ENCODE data around the gene UTP11.
"Not testable (repeated sequence)": the region's sequence is repeated elsewhere in the genome, so short reads cannot be mapped to it uniquely, and the experiment has no call there.

The UTP11 gene

GRCh38 chr1:38030596-38031512, 18.3 kb downstream of the UTP11 start:
- H3K4me3 ChIP-seq (IDR thresholded peaks at IDR 0.05; ENCODE audit: insufficient read depth, low read depth, low read length): no peak overlapping the region

GRCh38 chr1:38031513-38031866, 19.0 kb downstream of the UTP11 start:
- Histone ChIP-seq H3K4me3 (IDR thresholded peaks at IDR 0.05; ENCODE audit: insufficient read depth, low read depth, low read length) (no peak overlapping the region), H3K27ac (no peak overlapping the region; the same call in 1 of the 2 replicates), H4K20me1 (ENCODE audit: insufficient read depth) (no peaks in the 10 kb centered on the region), H3K36me3 (ENCODE audit: insufficient read depth) (no peaks in the 10 kb centered on the region), H3K4me1 (ENCODE audit: low read depth, poor library complexity, severe bottlenecking) (peaks cover 56% of the 10 kb centered on the region), H3K9ac (no peak overlapping the region; the same call in 1 of the 2 replicates), H3K79me2 (ENCODE audit: insufficient read depth, low read depth) (no peaks in the 10 kb centered on the region), H2AFZ (ENCODE audit: low read depth) (0 out of 2 replicates have a peak overlapping the region, but pooled peaks have one; percentile 50), H3K4me2 (peak overlapping the region; percentile 98; the same call in 1 of the 2 replicates), H3K27me3 (ENCODE audit: insufficient read depth, low read depth) (no peaks in the 10 kb centered on the region)
- TF ChIP-seq CTCF (conservative IDR thresholded peaks at IDR 0.05; ENCODE audit: low read depth, low read length): no peak

More at GRCh38 chr1:38030596-38031512, 18.3 kb downstream of the UTP11 start:
- Histone ChIP-seq H3K4me2 (peak overlapping the region; percentile 98), H3K4me1 (ENCODE audit: low read depth, poor library complexity, severe bottlenecking) (peaks cover 62% of the 10 kb centered on the region), H3K27ac (peak overlapping the region; percentile 76), H3K36me3 (ENCODE audit: insufficient read depth) (no peaks in the 10 kb centered on the region), H4K20me1 (ENCODE audit: insufficient read depth) (no peaks in the 10 kb centered on the region), H2AFZ (ENCODE audit: low read depth) (peak overlapping the region; percentile 50), H3K9ac (peak overlapping the region; percentile 53; the same call in 1 of the 2 replicates), H3K27me3 (ENCODE audit: insufficient read depth, low read depth) (no peaks in the 10 kb centered on the region), H3K79me2 (ENCODE audit: insufficient read depth, low read depth) (no peaks in the 10 kb centered on the region)
- TF ChIP-seq CTCF (conservative IDR thresholded peaks at IDR 0.05; ENCODE audit: low read depth, low read length): no peak

GRCh38 chr1:38032992-38033391, 20.5 kb downstream of the UTP11 start:
- not testable (repeated sequence) for H3K79me2 ChIP-seq (ENCODE audit: insufficient read depth, low read depth); H3K27ac ChIP-seq; H2AFZ ChIP-seq (ENCODE audit: low read depth); H3K27me3 ChIP-seq (ENCODE audit: insufficient read depth, low read depth); H3K4me2 ChIP-seq; H3K4me3 ChIP-seq (IDR thresholded peaks at IDR 0.05; ENCODE audit: insufficient read depth, low read depth, low read length); H3K36me3 ChIP-seq (ENCODE audit: insufficient read depth); H4K20me1 ChIP-seq (ENCODE audit: insufficient read depth); H3K9ac ChIP-seq
- H3K4me1 ChIP-seq (ENCODE audit: low read depth, poor library complexity, severe bottlenecking): peaks cover 41% of the 10 kb centered on the region

GRCh38 chr1:38034871-38035270, 22.3 kb downstream of the UTP11 start:
- TF ChIP-seq CTCF (conservative IDR thresholded peaks at IDR 0.05; ENCODE audit: low read depth, low read length): no peak
- H3K27ac ChIP-seq: no peak overlapping the region
- no peaks in the 10 kb centered on the region for H4K20me1 ChIP-seq (ENCODE audit: insufficient read depth)
- no peak overlapping the region for H3K9ac ChIP-seq
- peaks cover 22% of the 10 kb centered on the region for H3K4me1 ChIP-seq (ENCODE audit: low read depth, poor library complexity, severe bottlenecking)
- H3K4me3 ChIP-seq (IDR thresholded peaks at IDR 0.05; ENCODE audit: insufficient read depth, low read depth, low read length): no peak overlapping the region
- H3K27me3 ChIP-seq (ENCODE audit: insufficient read depth, low read depth): no peaks in the 10 kb centered on the region
- no peak overlapping the region for H2AFZ ChIP-seq (ENCODE audit: low read depth)
- no peak overlapping the region for H3K4me2 ChIP-seq
- no peaks in the 10 kb centered on the region for H3K79me2 ChIP-seq (ENCODE audit: insufficient read depth, low read depth)
- no peaks in the 10 kb centered on the region for H3K36me3 ChIP-seq (ENCODE audit: insufficient read depth)

Data from KMS-11 (cell line).